RWPE1 (cell line): ENCODE data around the gene CRIP3.

ENCODE experiments used
- CTCF ChIA-PET: fragments of 350-600 bp; sonication (Branson Sonifier 250); formaldehyde crosslinking; extraction: SDS; loops from one replicate; lab custom pipeline; 2021; lab: Yijun Ruan, JAX
- POLR2A ChIA-PET: fragments of 400-600 bp; formaldehyde crosslinking; extraction: SDS; loops from one replicate; lab custom pipeline; 2020; ENCODE audit warnings: antibody characterized with exemption; ENCODE audit not compliant: low non-redundant PET; lab: Yijun Ruan, JAX
- DNase-seq: peaks from one replicate; pipeline ENCODE4 v3.0.0; 2012; ENCODE audit warnings: low spot score
- H3K27ac ChIP-seq: fragments of 450-650 bp; 2 replicates; pipeline ENCODE4 v1.5.1; 2017
- CTCF ChIP-seq: fragments of 450-650 bp; conservative IDR thresholded peaks from 2 replicates; pipeline ENCODE4 v1.5.1; 2017; ENCODE audit warnings: low read depth, mild to moderate bottlenecking

Gene CRIP3

GRCh38 chr6:43292341-43292740 lies 16.3 kb downstream of the CRIP3 start:
- TF ChIP-seq CTCF, result no peak
- CTCF ChIA-PET, result interaction anchor here (0.7 kb wide), 1 partner anchor 30 kb away, joined by 3 read pairs; no protein-coding TSS in a partner anchor
- no peak for DNase-seq
- H3K27ac ChIP-seq, result no peak overlapping the region
- POLR2A ChIA-PET, result no interaction called here

- TF ChIP-seq CTCF, result no peak
- CTCF ChIA-PET, result interaction anchor here (0.7 to 1.2 kb wide), 2 partner anchors 31 to 42 kb away, joined by 3 to 4 read pairs; no protein-coding TSS in a partner anchor
- POLR2A ChIA-PET, result no interaction called here
- no peak for DNase-seq
- no peak overlapping the region for H3K27ac ChIP-seq
These were observed 16.9 kb downstream of the CRIP3 start for GRCh38 chr6:43291708-43292107.

GRCh38 chr6:43290905-43291355 lies 17.7 kb downstream of the CRIP3 start:
- DNase-seq, result no peak
- CTCF ChIA-PET, result interaction anchor here (0.6 to 1.2 kb wide), 2 partner anchors 37 to 43 kb away, joined by 3 to 4 read pairs; no protein-coding TSS in a partner anchor
- TF ChIP-seq CTCF, result no peak
- H3K27ac ChIP-seq, result no peak overlapping the region
- POLR2A ChIA-PET, result no interaction called here

- ChIA-PET POLR2A (no interaction called here), CTCF (interaction anchor here (1.2 kb wide), 1 partner anchor 44 kb away, joined by 4 read pairs; no protein-coding TSS in a partner anchor)
- TF ChIP-seq CTCF, result no peak
These were observed 18.2 kb downstream of the CRIP3 start for GRCh38 chr6:43290339-43290904.

GRCh38 chr6:43287717-43288679 lies 20.6 kb downstream of the CRIP3 start:
- TF ChIP-seq CTCF, result no peak
- ChIA-PET CTCF (no interaction called here), POLR2A (no interaction called here)
- no peak overlapping the region for H3K27ac ChIP-seq
- DNase-seq, result no peak

More at GRCh38 chr6:43290339-43290904, 18.2 kb downstream of the CRIP3 start:
- no peak overlapping the region for H3K27ac ChIP-seq
- no peak for DNase-seq

- no peak overlapping the region for H3K27ac ChIP-seq
- no peak for DNase-seq
- TF ChIP-seq CTCF, result no peak
- ChIA-PET POLR2A (no interaction called here), CTCF (no interaction called here)
These were observed 21.5 kb downstream of the CRIP3 start for GRCh38 chr6:43286980-43287716.
